Esophagus muscularis mucosa (tissue), 3 donors: ENCODE measurements around the gene LDLRAD3.

ENCODE experiments used
- POLR2A ChIP-seq: fragments of 450-650 bp; IDR thresholded peaks from one replicate; pipeline ENCODE4 v1.6.1; 2017; ENCODE audit warnings: antibody characterized with exemption, moderate library complexity, mild to moderate bottlenecking, low read depth
- TF ChIP-seq, protein P1 (sequence below), 3 experiments: fragments of 200-600 bp in 2 of 3; fragments of 450-650 bp in 1 of 3; sonication (generic) in 2 of 3; IDR thresholded peaks; one replicate each; pipeline ENCODE4 v1.5.1; 2017 to 2019; ENCODE audit warnings: antibody characterized with exemption in 3 of 3, mild to moderate bottlenecking in 2 of 3, moderate library complexity in 1 of 3

DNA sequence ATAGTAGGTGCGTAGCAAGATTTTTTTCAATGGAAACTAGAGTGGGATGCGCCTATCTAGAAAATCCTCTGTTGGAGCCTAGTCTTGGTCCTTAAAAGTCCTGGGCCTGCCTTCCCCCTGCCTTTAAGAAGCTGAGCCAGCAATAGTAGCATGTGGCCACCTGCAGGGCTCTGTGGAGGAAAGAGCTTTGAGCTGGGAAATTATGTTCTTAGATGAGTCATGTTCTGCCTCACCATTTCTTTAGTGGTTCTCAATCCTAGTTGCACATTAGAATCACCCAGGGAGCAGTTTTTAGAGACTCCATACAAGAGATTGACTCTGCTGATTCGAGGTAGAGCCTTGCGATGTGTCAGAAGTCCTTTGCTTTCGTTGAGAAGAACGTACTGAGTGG is 211.9 kb downstream of the LDLRAD3 start:
- TF ChIP-seq, protein P1, sequence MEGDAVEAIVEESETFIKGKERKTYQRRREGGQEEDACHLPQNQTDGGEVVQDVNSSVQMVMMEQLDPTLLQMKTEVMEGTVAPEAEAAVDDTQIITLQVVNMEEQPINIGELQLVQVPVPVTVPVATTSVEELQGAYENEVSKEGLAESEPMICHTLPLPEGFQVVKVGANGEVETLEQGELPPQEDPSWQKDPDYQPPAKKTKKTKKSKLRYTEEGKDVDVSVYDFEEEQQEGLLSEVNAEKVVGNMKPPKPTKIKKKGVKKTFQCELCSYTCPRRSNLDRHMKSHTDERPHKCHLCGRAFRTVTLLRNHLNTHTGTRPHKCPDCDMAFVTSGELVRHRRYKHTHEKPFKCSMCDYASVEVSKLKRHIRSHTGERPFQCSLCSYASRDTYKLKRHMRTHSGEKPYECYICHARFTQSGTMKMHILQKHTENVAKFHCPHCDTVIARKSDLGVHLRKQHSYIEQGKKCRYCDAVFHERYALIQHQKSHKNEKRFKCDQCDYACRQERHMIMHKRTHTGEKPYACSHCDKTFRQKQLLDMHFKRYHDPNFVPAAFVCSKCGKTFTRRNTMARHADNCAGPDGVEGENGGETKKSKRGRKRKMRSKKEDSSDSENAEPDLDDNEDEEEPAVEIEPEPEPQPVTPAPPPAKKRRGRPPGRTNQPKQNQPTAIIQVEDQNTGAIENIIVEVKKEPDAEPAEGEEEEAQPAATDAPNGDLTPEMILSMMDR (IDR thresholded peaks at IDR 0.05), result no peak
- TF ChIP-seq POLR2A, result no peak
